Thyroid gland (tissue), 4 donors: ENCODE results near the gene BAIAP3. TPM values are rescaled to one million over a fixed set of nuclear protein-coding genes. Genes with fewer than 3 reads are reported as not detected.
A peak's percentile ranks its signal among the peaks of the same experiment; 100 is the strongest.

Experiments used
- DNase-seq, 2 donors: peaks; one replicate each; pipeline ENCODE4 v3.0.0-alpha.2; 2019
- H3K27ac ChIP-seq, 3 donors: fragments of 200-600 bp; sonication (generic); 1 replicate in 2 of 3; 2 replicates in 1 of 3; pipeline ENCODE4 v1.5.1; 2016 to 2019; ENCODE audit warnings: mild to moderate bottlenecking in 1 of 3, moderate library complexity in 1 of 3
- H3K27me3 ChIP-seq: fragments of 200-600 bp; sonication (generic); one replicate; pipeline ENCODE4 v1.5.1; 2019
- H3K36me3 ChIP-seq, 2 donors: fragments of 200-600 bp; sonication (generic); one replicate each; pipeline ENCODE4 v1.5.1; 2016 to 2019
- H3K4me1 ChIP-seq, 2 donors: fragments of 200-600 bp; sonication (generic); one replicate each; pipeline ENCODE4 v1.5.1; 2017 to 2019
- H3K4me3 ChIP-seq, 3 donors: fragments of 200-600 bp; sonication (generic); replicated peaks in 1 of 3; 1 replicate in 2 of 3; 2 replicates in 1 of 3; pipeline ENCODE4 v1.5.1; 2016; ENCODE audit warnings: mild to moderate bottlenecking in 1 of 3
- H3K9me3 ChIP-seq: fragments of 200-600 bp; sonication (generic); one replicate; pipeline ENCODE4 v1.5.1; 2017
- CTCF ChIP-seq, 6 experiments: fragments of 200-600 bp in 3 of 6; fragments of 450-650 bp in 3 of 6; sonication (generic) in 3 of 6; IDR thresholded peaks; one replicate each; pipeline ENCODE4 v1.5.1; 2016 to 2019; ENCODE audit warnings: antibody characterized with exemption in 6 of 6, mild to moderate bottlenecking in 2 of 6, inconsistent platforms in 1 of 6, moderate library complexity in 1 of 6
- POLR2A ChIP-seq, 2 donors: fragments of 450-650 bp; IDR thresholded peaks; one replicate each; pipeline ENCODE4 v1.6.1; 2017; ENCODE audit warnings: antibody characterized with exemption in 2 of 2, mild to moderate bottlenecking in 2 of 2, moderate library complexity in 1 of 2
- WGBS, 2 donors: methylation state at CpG; one replicate each; pipeline ENCODE4 v1.1.5; 2017; 5-methylcytosine and 5-hydroxymethylcytosine counted together
- intact Hi-C: fragments of 100-400 bp; cut with DNase I; formaldehyde crosslinking; loops from one replicate; pipeline ENCODE4 v1.15.1; 2023
- total RNA-seq, 4 donors: library from RNA; depleted of rRNA; stranded (reverse); fragments of >200 nt; gene quantifications; one replicate each; pipeline ENCODE4 v1.2.3, GENCODE V29; 2016

BAIAP3 gene
- total RNA-seq, 4 donors from 2014 or later = 0.45 to 3.0 (median 1.6) TPM

GRCh38 chr16:1310832-1311200 lies 22.6 kb upstream of the BAIAP3 start:
- Histone ChIP-seq H3K9me3 (no peaks in the 10 kb centered on the region), H3K27ac (no peak overlapping the region), H3K4me1 (peaks cover 18 to 21% of the 10 kb centered on the region in 2 donors), H3K36me3 (peaks cover 19 to 21% of the 10 kb centered on the region in 2 donors), H3K27me3 (no peaks in the 10 kb centered on the region), H3K4me3 (peak overlapping the region in 2 of 3 donors; percentile 79 to 87)
- 3 to 4% methylated on average over 5 to 11 of the region's 14 CpGs for WGBS, 2 donors
- DNase-seq = peak; percentile 37 to 60
- TF ChIP-seq POLR2A (IDR thresholded peaks at IDR 0.05) = no peak
- no peak for TF ChIP-seq CTCF (IDR thresholded peaks at IDR 0.05)
- intact Hi-C loops = loop anchor here (5.0 kb wide), 1 partner anchor 41 kb away; the partner anchor contains the start of genes GNPTG and TSR3

GRCh38 chr16:1311212-1311737 lies 22.2 kb upstream of the BAIAP3 start:
- 2 to 14% methylated on average over 8 to 9 of the region's 13 CpGs for WGBS, 2 donors
- H3K36me3 ChIP-seq = peaks cover 24 to 26% of the 10 kb centered on the region in 2 donors
- peak in 1 of 2 donors; percentile 31 for DNase-seq
- H3K4me3 ChIP-seq = peak overlapping the region in 1 of 3 donors; percentile 79
- TF ChIP-seq CTCF (IDR thresholded peaks at IDR 0.05) (no peak), POLR2A (IDR thresholded peaks at IDR 0.05) (no peak)
- H3K4me1 ChIP-seq = peaks cover 18 to 21% of the 10 kb centered on the region in 2 donors
- no peaks in the 10 kb centered on the region for H3K9me3 ChIP-seq
- H3K27ac ChIP-seq = no peak overlapping the region
- H3K27me3 ChIP-seq = no peaks in the 10 kb centered on the region
- intact Hi-C loops = loop anchor here (5.0 kb wide), 1 partner anchor 41 kb away; the partner anchor contains the start of genes GNPTG and TSR3

- Histone ChIP-seq H3K4me3 (peak overlapping the region in 1 of 3 donors; percentile 79), H3K36me3 (peaks cover 30 to 32% of the 10 kb centered on the region in 2 donors), H3K4me1 (peaks cover 18 to 21% of the 10 kb centered on the region in 2 donors), H3K9me3 (no peaks in the 10 kb centered on the region), H3K27me3 (no peaks in the 10 kb centered on the region), H3K27ac (no peak overlapping the region)
- TF ChIP-seq CTCF (IDR thresholded peaks at IDR 0.05) (no peak), POLR2A (IDR thresholded peaks at IDR 0.05) (no peak)
- WGBS, 2 donors = 20 to 24% methylated on average over 9 to 10 of the region's 35 CpGs
- intact Hi-C loops = loop anchor here (5.0 kb wide), 1 partner anchor 40 kb away; the partner anchor contains the start of genes GNPTG and TSR3
- DNase-seq = no peak
These were observed 21.5 kb upstream of the BAIAP3 start for GRCh38 chr16:1311738-1312466.

GRCh38 chr16:1312467-1312816 lies 21.0 kb upstream of the BAIAP3 start:
- no peak for DNase-seq
- H3K4me1 ChIP-seq = peaks cover 18 to 21% of the 10 kb centered on the region in 2 donors
- intact Hi-C loops = loop anchor here (5.0 kb wide), 1 partner anchor 40 kb away; the partner anchor contains the start of genes GNPTG and TSR3
- peaks cover 35 to 38% of the 10 kb centered on the region in 2 donors for H3K36me3 ChIP-seq
- H3K27me3 ChIP-seq = no peaks in the 10 kb centered on the region
- no peak overlapping the region for H3K4me3 ChIP-seq
- 76 to 80% methylated on average over 10 to 11 of the region's 16 CpGs for WGBS, 2 donors
- H3K27ac ChIP-seq = no peak overlapping the region
- TF ChIP-seq CTCF (IDR thresholded peaks at IDR 0.05) (no peak), POLR2A (IDR thresholded peaks at IDR 0.05) (no peak)
- H3K9me3 ChIP-seq = no peaks in the 10 kb centered on the region

- DNase-seq = no peak
- TF ChIP-seq CTCF (IDR thresholded peaks at IDR 0.05) = no peak
- TF ChIP-seq POLR2A (IDR thresholded peaks at IDR 0.05) = no peak
- peaks cover 18 to 21% of the 10 kb centered on the region in 2 donors for H3K4me1 ChIP-seq
- WGBS, 2 donors = 88 to 100% methylated on average over 3 to 15 of the region's 15 CpGs
- no peaks in the 10 kb centered on the region for H3K27me3 ChIP-seq
- H3K27ac ChIP-seq = no peak overlapping the region
- H3K4me3 ChIP-seq = no peak overlapping the region
- H3K36me3 ChIP-seq = peaks cover 40 to 42% of the 10 kb centered on the region in 2 donors
- intact Hi-C loops = loop anchor here (5.0 kb wide), 1 partner anchor 39 kb away; the partner anchor contains the start of genes GNPTG and TSR3
- no peaks in the 10 kb centered on the region for H3K9me3 ChIP-seq
These were observed 20.5 kb upstream of the BAIAP3 start for GRCh38 chr16:1312903-1313302.
